ENCODE results near the gene TMEM169.

The TMEM169 gene

DNA sequence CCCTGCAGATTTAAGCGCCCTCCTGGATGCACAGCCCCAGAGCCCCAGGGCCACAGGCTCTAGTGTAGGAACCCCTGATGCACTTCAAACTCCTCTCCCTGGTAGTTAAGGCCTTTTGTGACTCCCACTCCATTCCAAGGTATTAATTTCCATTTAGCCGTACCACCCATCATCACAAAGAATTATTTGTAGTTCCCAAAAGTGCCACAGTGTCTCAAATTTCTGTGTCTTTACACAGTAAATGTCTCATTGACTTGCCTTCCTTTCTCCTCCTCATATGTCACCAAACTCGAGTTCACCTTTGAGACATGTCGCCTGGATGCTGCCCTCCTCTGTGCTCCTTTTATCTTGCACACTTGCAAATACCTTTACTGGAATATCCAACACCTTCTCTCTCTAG is 26.0 kb upstream of the TMEM169 start:
- no peaks in the 10 kb centered on the region for H3K36me3 ChIP-seq (ENCODE audit: control insufficient read depth, insufficient read depth, low read length)
- H3K4me3 ChIP-seq (ENCODE audit: low read length): no peak overlapping the region
- no peaks in the 10 kb centered on the region for H3K27me3 ChIP-seq (ENCODE audit: control insufficient read depth, insufficient read depth, low read length)
- H3K4me1 ChIP-seq (ENCODE audit: control insufficient read depth, insufficient read depth, low read length): peaks cover 14% of the 10 kb centered on the region
- H3K9ac ChIP-seq (ENCODE audit: low read length): no peak overlapping the region
- H3K9me3 ChIP-seq (ENCODE audit: control insufficient read depth, low read length): no peaks in the 10 kb centered on the region

GRCh38 chr2:216056739-216057138 is 25.0 kb upstream of the TMEM169 start:
- Histone ChIP-seq H3K4me3 (ENCODE audit: low read length) (no peak overlapping the region), H3K9ac (ENCODE audit: low read length) (no peak overlapping the region), H3K36me3 (ENCODE audit: control insufficient read depth, insufficient read depth, low read length) (no peaks in the 10 kb centered on the region), H3K9me3 (ENCODE audit: control insufficient read depth, low read length) (no peaks in the 10 kb centered on the region), H3K4me1 (ENCODE audit: control insufficient read depth, insufficient read depth, low read length) (peaks cover 14% of the 10 kb centered on the region), H3K27me3 (ENCODE audit: control insufficient read depth, insufficient read depth, low read length) (no peaks in the 10 kb centered on the region)

GRCh38 chr2:216057688-216058193 is 24.0 kb upstream of the TMEM169 start:
- no peaks in the 10 kb centered on the region for H3K36me3 ChIP-seq (ENCODE audit: control insufficient read depth, insufficient read depth, low read length)
- peak overlapping the region; percentile 22 for H3K9ac ChIP-seq (ENCODE audit: low read length)
- peaks cover 14% of the 10 kb centered on the region for H3K4me1 ChIP-seq (ENCODE audit: control insufficient read depth, insufficient read depth, low read length)
- no peaks in the 10 kb centered on the region for H3K27me3 ChIP-seq (ENCODE audit: control insufficient read depth, insufficient read depth, low read length)
- no peak overlapping the region for H3K4me3 ChIP-seq (ENCODE audit: low read length)
- H3K9me3 ChIP-seq (ENCODE audit: control insufficient read depth, low read length): no peaks in the 10 kb centered on the region

GRCh38 chr2:216059233-216059834 is 22.4 kb upstream of the TMEM169 start:
- H3K9ac ChIP-seq (ENCODE audit: low read length): no peak overlapping the region

DNA sequence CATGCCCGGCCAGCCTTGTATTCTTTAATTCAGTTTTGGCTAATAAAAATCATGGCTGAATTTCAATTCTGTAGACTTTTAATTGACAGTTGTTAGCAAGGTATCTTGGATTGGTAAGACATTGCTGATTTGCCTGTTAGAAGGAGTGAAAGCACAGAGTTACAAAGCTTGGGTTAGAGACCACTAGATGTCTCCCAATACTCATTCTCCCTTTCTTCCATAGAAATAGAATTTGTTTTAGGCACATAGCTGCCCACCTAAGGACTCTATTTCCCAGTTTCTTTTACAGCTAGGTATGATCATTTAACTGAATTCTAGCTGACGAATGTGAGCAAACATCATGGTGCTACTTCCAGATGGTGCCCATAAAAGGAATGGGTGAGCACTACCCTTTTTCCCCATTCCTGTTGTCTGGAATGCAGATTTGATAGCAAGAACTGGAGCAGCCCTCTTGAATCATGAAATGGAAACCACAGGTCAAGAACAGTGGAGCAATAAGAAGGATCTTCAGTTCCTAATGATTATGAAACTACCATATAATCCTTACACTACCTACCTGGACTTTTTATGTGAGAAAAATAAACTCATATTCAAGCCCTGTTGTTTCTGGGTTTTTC is 17.6 kb upstream of the TMEM169 start:
- no peaks in the 10 kb centered on the region for H3K36me3 ChIP-seq (ENCODE audit: control insufficient read depth, insufficient read depth, low read length)
- no peaks in the 10 kb centered on the region for H3K4me1 ChIP-seq (ENCODE audit: control insufficient read depth, insufficient read depth, low read length)
- H3K9ac ChIP-seq (ENCODE audit: low read length): no peak overlapping the region
- H3K4me3 ChIP-seq (ENCODE audit: low read length): no peak overlapping the region
- H3K9me3 ChIP-seq (ENCODE audit: control insufficient read depth, low read length): no peaks in the 10 kb centered on the region
- no peaks in the 10 kb centered on the region for H3K27me3 ChIP-seq (ENCODE audit: control insufficient read depth, insufficient read depth, low read length)

More at GRCh38 chr2:216059233-216059834, 22.4 kb upstream of the TMEM169 start:
- Histone ChIP-seq H3K27me3 (ENCODE audit: control insufficient read depth, insufficient read depth, low read length) (no peaks in the 10 kb centered on the region), H3K9me3 (ENCODE audit: control insufficient read depth, low read length) (no peaks in the 10 kb centered on the region), H3K36me3 (ENCODE audit: control insufficient read depth, insufficient read depth, low read length) (no peaks in the 10 kb centered on the region), H3K4me3 (ENCODE audit: low read length) (no peak overlapping the region), H3K4me1 (ENCODE audit: control insufficient read depth, insufficient read depth, low read length) (peaks cover 14% of the 10 kb centered on the region)

GRCh38 chr2:216064665-216065064 is 17.1 kb upstream of the TMEM169 start:
- H3K36me3 ChIP-seq (ENCODE audit: control insufficient read depth, insufficient read depth, low read length): no peaks in the 10 kb centered on the region
- no peak overlapping the region for H3K4me3 ChIP-seq (ENCODE audit: low read length)
- no peak overlapping the region for H3K9ac ChIP-seq (ENCODE audit: low read length)
- H3K9me3 ChIP-seq (ENCODE audit: control insufficient read depth, low read length): no peaks in the 10 kb centered on the region
- H3K4me1 ChIP-seq (ENCODE audit: control insufficient read depth, insufficient read depth, low read length): no peaks in the 10 kb centered on the region
- no peaks in the 10 kb centered on the region for H3K27me3 ChIP-seq (ENCODE audit: control insufficient read depth, insufficient read depth, low read length)

- Histone ChIP-seq H3K4me1 (ENCODE audit: control insufficient read depth, insufficient read depth, low read length) (no peaks in the 10 kb centered on the region), H3K36me3 (ENCODE audit: control insufficient read depth, insufficient read depth, low read length) (no peaks in the 10 kb centered on the region), H3K9me3 (ENCODE audit: control insufficient read depth, low read length) (no peaks in the 10 kb centered on the region)
Observed at GRCh38 chr2:216066230-216066629, 15.5 kb upstream of the TMEM169 start.

DNA sequence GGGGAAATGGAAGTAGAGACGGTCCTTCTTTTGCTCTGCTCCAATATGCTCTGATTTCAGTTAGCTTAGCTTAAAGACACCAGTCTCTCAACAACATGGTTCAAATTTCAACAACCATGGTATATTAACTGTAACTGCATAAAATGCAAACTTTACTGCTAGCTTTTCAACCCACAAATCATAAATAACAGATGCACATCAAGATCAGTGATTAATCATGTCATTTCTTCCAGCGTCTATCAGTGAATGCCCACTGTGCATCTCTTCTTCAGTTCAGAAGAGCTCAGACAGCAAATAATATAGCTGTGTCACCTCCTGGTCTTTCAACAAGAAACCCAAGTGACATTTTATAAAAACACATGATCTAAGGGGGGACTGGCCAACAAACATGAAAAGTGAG is 12.7 kb upstream of the TMEM169 start:
- H3K9ac ChIP-seq (ENCODE audit: low read length): no peak overlapping the region
- no peaks in the 10 kb centered on the region for H3K27me3 ChIP-seq (ENCODE audit: control insufficient read depth, insufficient read depth, low read length)
- H3K4me3 ChIP-seq (ENCODE audit: low read length): no peak overlapping the region
- no peaks in the 10 kb centered on the region for H3K36me3 ChIP-seq (ENCODE audit: control insufficient read depth, insufficient read depth, low read length)
- H3K9me3 ChIP-seq (ENCODE audit: control insufficient read depth, low read length): no peaks in the 10 kb centered on the region
- no peaks in the 10 kb centered on the region for H3K4me1 ChIP-seq (ENCODE audit: control insufficient read depth, insufficient read depth, low read length)

More at GRCh38 chr2:216066230-216066629, 15.5 kb upstream of the TMEM169 start:
- Histone ChIP-seq H3K9ac (ENCODE audit: low read length) (no peak overlapping the region), H3K27me3 (ENCODE audit: control insufficient read depth, insufficient read depth, low read length) (no peaks in the 10 kb centered on the region), H3K4me3 (ENCODE audit: low read length) (no peak overlapping the region)

GRCh38 chr2:216070195-216070594 is 11.5 kb upstream of the TMEM169 start:
- Histone ChIP-seq H3K27me3 (ENCODE audit: control insufficient read depth, insufficient read depth, low read length) (no peaks in the 10 kb centered on the region), H3K36me3 (ENCODE audit: control insufficient read depth, insufficient read depth, low read length) (no peaks in the 10 kb centered on the region), H3K4me1 (ENCODE audit: control insufficient read depth, insufficient read depth, low read length) (no peaks in the 10 kb centered on the region), H3K4me3 (ENCODE audit: low read length) (no peak overlapping the region), H3K9me3 (ENCODE audit: control insufficient read depth, low read length) (no peaks in the 10 kb centered on the region), H3K9ac (ENCODE audit: low read length) (no peak overlapping the region)

DNA sequence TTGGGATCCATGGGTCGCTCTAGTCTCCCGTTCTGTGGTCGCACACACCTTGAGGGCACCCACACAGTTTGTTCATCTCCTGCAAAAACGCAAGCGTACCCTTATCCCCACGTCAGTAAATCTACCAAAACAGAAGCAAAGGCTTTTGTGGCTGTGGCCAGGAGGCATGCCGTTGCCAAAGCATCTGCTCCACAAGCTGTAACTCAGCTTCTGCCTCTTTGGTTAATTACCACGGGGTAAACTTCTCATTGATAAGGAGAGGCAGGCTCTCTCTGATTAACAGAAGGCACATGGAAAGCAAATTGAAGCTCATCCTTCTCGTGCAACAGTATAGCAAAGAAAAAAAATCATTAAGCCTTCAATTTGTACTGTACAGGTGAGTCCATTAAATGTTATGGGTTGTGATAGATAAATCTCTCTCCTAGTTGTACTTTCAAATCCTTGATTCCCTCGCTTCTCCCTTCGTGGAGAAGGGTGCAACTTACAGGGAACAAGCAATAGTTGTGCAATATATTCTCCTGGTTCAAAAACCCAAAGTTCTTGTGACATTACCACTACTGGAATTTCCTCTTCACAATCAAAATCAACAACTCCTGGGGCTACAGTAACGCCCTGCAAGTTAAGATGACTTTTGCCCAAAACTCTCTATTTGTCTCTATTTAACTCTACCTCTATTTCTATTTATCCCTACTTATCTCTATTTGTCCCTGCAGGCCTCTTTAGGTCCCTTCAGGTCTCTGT is 10.4 kb upstream of the TMEM169 start:
- H3K9me3 ChIP-seq (ENCODE audit: control insufficient read depth, low read length): no peaks in the 10 kb centered on the region
- H3K4me3 ChIP-seq (ENCODE audit: low read length): no peak overlapping the region
- H3K27me3 ChIP-seq (ENCODE audit: control insufficient read depth, insufficient read depth, low read length): no peaks in the 10 kb centered on the region
- H3K36me3 ChIP-seq (ENCODE audit: control insufficient read depth, insufficient read depth, low read length): no peaks in the 10 kb centered on the region
- H3K9ac ChIP-seq (ENCODE audit: low read length): no peak overlapping the region
- H3K4me1 ChIP-seq (ENCODE audit: control insufficient read depth, insufficient read depth, low read length): no peaks in the 10 kb centered on the region

- Histone ChIP-seq H3K36me3 (ENCODE audit: control insufficient read depth, insufficient read depth, low read length) (no peaks in the 10 kb centered on the region), H3K4me1 (ENCODE audit: control insufficient read depth, insufficient read depth, low read length) (no peaks in the 10 kb centered on the region)
Observed at GRCh38 chr2:216072473-216072872, 9.2 kb upstream of the TMEM169 start.

DNA sequence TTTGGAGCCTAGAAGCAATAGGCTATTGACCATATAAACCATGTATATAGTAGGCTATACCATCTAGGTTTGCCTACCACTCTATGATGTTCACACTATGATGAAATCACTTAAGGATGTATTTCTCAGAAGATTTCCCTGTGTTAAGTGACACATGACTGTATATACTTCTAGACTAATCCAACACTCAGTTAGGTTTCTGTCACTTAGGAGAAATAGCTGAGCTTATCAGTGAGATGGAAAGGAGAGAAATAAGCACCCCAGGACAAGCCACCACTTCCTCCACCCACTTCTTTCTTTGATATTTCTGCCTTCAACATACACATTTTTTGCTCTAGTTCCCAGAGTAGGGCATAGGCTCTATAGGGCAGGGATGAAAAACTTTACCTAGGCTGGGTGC is 7.9 kb upstream of the TMEM169 start:
- H3K9me3 ChIP-seq (ENCODE audit: control insufficient read depth, low read length): no peaks in the 10 kb centered on the region
- H3K4me1 ChIP-seq (ENCODE audit: control insufficient read depth, insufficient read depth, low read length): no peaks in the 10 kb centered on the region
- no peaks in the 10 kb centered on the region for H3K27me3 ChIP-seq (ENCODE audit: control insufficient read depth, insufficient read depth, low read length)
- H3K36me3 ChIP-seq (ENCODE audit: control insufficient read depth, insufficient read depth, low read length): no peaks in the 10 kb centered on the region
- H3K9ac ChIP-seq (ENCODE audit: low read length): no peak overlapping the region
- H3K4me3 ChIP-seq (ENCODE audit: low read length): no peak overlapping the region

More at GRCh38 chr2:216072473-216072872, 9.2 kb upstream of the TMEM169 start:
- Histone ChIP-seq H3K9me3 (ENCODE audit: control insufficient read depth, low read length) (no peaks in the 10 kb centered on the region), H3K4me3 (ENCODE audit: low read length) (no peak overlapping the region), H3K9ac (ENCODE audit: low read length) (no peak overlapping the region), H3K27me3 (ENCODE audit: control insufficient read depth, insufficient read depth, low read length) (no peaks in the 10 kb centered on the region)
